ENCODE measurements around the gene KL. TPM values are rescaled to one million over a fixed set of nuclear protein-coding genes. Genes with fewer than 3 reads are reported as not detected.

KL gene
- total RNA-seq, result 0.16 and 3.7 TPM in 2 replicates

DNA sequence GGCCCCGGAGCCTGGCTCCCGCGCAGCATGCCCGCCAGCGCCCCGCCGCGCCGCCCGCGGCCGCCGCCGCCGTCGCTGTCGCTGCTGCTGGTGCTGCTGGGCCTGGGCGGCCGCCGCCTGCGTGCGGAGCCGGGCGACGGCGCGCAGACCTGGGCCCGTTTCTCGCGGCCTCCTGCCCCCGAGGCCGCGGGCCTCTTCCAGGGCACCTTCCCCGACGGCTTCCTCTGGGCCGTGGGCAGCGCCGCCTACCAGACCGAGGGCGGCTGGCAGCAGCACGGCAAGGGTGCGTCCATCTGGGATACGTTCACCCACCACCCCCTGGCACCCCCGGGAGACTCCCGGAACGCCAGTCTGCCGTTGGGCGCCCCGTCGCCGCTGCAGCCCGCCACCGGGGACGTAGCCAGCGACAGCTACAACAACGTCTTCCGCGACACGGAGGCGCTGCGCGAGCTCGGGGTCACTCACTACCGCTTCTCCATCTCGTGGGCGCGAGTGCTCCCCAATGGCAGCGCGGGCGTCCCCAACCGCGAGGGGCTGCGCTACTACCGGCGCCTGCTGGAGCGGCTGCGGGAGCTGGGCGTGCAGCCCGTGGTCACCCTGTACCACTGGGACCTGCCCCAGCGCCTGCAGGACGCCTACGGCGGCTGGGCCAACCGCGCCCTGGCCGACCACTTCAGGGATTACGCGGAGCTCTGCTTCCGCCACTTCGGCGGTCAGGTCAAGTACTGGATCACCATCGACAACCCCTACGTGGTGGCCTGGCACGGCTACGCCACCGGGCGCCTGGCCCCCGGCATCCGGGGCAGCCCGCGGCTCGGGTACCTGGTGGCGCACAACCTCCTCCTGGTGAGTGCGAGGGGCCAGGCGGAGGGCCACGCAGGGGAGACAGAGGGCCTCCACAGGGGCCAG, at the start of gene KL:
Gene KL, plus strand, starts transcription at position 10 of the 909 bp plus-strand sequence. Its CDS starts 18 bp downstream, at position 28.

